Brain microvascular endothelial cell (primary cell): ENCODE measurements around the gene ITGAD.

Source experiments
- DNase-seq: peaks from one replicate; pipeline ENCODE4 v3.0.0-alpha.2; 2020
- H3K27ac ChIP-seq: fragments of 250-450 bp; sonication (Bioruptor Pico); 2 replicates; pipeline ENCODE4 v1.5.1; 2020; ENCODE audit warnings: mild to moderate bottlenecking, moderate library complexity
- H3K27me3 ChIP-seq: fragments of 250-450 bp; sonication (Bioruptor Pico); replicated peaks from 2 replicates; pipeline ENCODE4 v1.5.1; 2020; ENCODE audit warnings: mild to moderate bottlenecking
- H3K36me3 ChIP-seq: fragments of 250-450 bp; sonication (Bioruptor Pico); replicated peaks from 2 replicates; pipeline ENCODE4 v1.5.1; 2020; ENCODE audit warnings: mild to moderate bottlenecking
- H3K4me3 ChIP-seq: 2 replicates; pipeline ENCODE4 v1.5.1; 2011; ENCODE audit warnings: low read depth, mild to moderate bottlenecking, control low read depth, low read length, moderate library complexity
- in situ Hi-C: cut with HindIII; loops from 2 replicates; pipeline ENCODE4 v1.10.0; 2017; ENCODE audit warnings: low sequenced_read_pairs, low pct_ligation_motif_present
- TF ChIP-seq, protein P1 (sequence below): IDR thresholded peaks from 2 replicates; pipeline ENCODE4 v1.5.1; 2011; ENCODE audit warnings: low read depth, mild to moderate bottlenecking, moderate library complexity, low read length, control low read depth, inconsistent platforms; ENCODE audit errors: missing control alignments

ITGAD gene

DNA sequence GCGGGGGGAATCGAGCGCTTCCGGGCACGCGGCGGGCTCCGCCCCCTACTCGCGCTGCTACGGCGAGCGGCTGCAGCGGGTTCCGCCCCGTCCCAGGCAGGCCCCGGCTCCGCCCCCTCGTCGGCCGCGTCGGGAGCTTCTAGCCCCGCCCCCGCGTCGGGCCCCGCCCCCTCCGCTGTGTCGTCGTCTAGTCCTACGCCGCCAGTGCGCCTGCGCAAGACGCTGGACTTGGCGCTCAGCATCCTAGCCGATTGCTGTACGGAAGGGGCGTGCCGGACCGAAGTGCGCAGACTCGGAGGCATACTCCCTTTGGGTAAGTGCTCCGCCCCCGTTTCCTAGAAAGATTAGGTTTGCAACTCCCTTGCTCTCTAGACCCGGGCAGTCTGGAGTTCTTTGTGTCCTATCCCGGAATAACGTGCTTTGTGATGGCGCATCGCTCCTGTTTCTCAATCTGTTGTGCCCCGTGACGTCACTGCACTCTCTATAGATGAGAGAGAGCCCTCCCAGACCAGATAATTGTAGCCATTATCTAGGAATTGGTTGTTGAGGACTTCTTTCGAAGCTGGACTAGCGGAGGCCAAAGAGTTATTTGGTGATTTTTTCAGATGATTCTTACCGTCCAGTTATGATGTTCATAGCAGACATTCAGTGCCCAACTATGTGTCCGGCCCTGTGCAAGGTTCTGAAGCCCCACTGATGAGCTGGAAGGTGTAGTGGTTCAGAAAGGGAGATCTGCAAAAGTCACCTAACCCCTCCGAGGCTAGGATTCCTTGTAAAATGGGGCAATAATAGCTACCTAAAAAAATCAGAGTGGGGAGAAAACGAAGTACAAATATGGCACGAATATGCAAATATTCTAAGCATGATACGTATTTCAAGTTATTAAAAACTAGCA is 66.8 kb downstream of the ITGAD start:
- TF ChIP-seq, protein P1, sequence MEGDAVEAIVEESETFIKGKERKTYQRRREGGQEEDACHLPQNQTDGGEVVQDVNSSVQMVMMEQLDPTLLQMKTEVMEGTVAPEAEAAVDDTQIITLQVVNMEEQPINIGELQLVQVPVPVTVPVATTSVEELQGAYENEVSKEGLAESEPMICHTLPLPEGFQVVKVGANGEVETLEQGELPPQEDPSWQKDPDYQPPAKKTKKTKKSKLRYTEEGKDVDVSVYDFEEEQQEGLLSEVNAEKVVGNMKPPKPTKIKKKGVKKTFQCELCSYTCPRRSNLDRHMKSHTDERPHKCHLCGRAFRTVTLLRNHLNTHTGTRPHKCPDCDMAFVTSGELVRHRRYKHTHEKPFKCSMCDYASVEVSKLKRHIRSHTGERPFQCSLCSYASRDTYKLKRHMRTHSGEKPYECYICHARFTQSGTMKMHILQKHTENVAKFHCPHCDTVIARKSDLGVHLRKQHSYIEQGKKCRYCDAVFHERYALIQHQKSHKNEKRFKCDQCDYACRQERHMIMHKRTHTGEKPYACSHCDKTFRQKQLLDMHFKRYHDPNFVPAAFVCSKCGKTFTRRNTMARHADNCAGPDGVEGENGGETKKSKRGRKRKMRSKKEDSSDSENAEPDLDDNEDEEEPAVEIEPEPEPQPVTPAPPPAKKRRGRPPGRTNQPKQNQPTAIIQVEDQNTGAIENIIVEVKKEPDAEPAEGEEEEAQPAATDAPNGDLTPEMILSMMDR: no peak
- DNase-seq: peak; percentile 99
- Histone ChIP-seq H3K4me3 (peak overlapping the region; percentile 82), H3K36me3 (peaks cover 6% of the 10 kb centered on the region), H3K27ac (peak overlapping the region; percentile 100), H3K27me3 (no peaks in the 10 kb centered on the region)
- in situ Hi-C loops: loop anchor here (25.0 kb wide), 2 partner anchors 273 to 523 kb away; partner anchors contain the start of genes FUS and ORAI3

DNA sequence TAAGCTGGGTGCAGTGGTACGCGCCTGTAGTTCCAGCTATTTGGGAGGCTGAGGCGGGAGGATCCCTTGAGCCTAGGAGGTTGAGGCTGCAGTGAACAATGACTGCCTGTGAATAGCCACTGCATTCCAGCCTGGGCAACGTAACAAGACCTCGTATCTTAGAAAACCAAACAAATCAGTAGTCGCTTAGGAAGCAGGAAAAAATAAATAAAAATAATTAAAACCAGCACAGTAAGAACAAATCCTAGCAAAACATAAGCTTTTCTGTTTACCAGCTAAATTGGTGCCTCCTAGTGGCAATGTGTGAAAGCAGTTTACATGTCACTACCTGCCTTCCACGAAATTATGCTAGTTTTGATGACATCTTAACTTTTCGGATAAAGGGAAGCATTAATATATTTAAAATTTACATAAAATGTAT is 67.5 kb downstream of the ITGAD start:
- peak overlapping the region; percentile 71 for H3K27ac ChIP-seq
- DNase-seq: peak; percentile 37

GRCh38 chr16:31461201-31461920 is 68.2 kb downstream of the ITGAD start:
- peaks cover 17% of the 10 kb centered on the region for H3K36me3 ChIP-seq
- H3K27me3 ChIP-seq: no peaks in the 10 kb centered on the region
- no peak for DNase-seq
- in situ Hi-C loops: loop anchor here (25.0 kb wide), 2 partner anchors 274 to 524 kb away; partner anchors contain the start of genes FUS and ORAI3
- no peak overlapping the region for H3K4me3 ChIP-seq
- TF ChIP-seq, protein P1: no peak
- H3K27ac ChIP-seq: no peak overlapping the region

More for the DNA sequence above, 67.5 kb downstream of the ITGAD start:
- TF ChIP-seq, protein P1: peak; percentile 70
- Histone ChIP-seq H3K36me3 (peaks cover 11% of the 10 kb centered on the region), H3K4me3 (peak overlapping the region; percentile 62), H3K27me3 (no peaks in the 10 kb centered on the region)
- in situ Hi-C loops: loop anchor here (25.0 kb wide), 2 partner anchors 273 to 523 kb away; partner anchors contain the start of genes FUS and ORAI3

DNA sequence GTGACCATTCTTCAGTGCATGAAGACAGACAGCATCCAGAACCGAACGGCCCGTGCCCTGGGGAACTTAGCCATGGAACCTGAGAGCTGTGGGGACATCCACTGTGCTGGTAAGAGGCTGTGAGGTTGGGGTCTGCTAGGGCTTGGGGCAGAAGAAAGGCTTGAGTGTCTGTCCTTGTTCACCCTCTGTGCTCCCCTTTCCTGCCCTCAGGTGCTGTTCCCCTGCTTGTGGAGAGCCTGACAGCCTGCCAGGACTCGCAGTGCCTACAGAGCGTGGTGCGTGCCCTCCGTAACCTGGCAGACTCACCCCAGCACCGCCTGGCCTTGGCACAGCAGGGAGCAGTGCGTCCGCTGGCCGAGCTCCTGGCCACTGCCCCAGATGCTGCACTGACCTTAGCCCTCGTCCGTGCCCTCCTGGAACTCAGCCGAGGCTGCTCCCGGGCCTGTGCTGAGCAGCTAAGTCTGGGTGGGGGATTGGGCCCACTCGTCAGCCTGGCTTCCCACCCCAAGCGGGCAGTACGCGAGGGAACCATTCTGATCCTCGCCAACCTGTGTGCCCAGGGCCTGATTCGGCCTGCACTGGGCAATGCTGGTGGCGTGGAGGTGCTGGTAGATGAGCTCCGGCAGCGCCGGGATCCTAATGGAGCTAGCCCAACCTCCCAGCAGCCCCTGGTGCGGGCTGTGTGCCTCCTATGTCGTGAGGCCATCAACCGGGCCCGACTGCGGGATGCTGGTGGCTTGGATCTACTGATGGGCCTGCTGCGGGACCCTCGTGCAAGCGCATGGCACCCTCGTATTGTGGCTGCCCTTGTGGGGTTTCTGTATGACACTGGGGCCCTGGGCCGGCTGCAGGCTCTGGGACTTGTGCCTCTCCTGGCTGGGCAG is 69.0 kb downstream of the ITGAD start:
- H3K36me3 ChIP-seq: peaks cover 17% of the 10 kb centered on the region
- DNase-seq: no peak
- in situ Hi-C loops: loop anchor here (25.0 kb wide), 2 partner anchors 275 to 525 kb away; partner anchors contain the start of genes FUS and ORAI3
- TF ChIP-seq, protein P1: no peak
- no peaks in the 10 kb centered on the region for H3K27me3 ChIP-seq
- H3K27ac ChIP-seq: no peak overlapping the region
- no peak overlapping the region for H3K4me3 ChIP-seq

GRCh38 chr16:31464348-31464769 is 71.2 kb downstream of the ITGAD start:
- H3K36me3 ChIP-seq: peaks cover 17% of the 10 kb centered on the region
- TF ChIP-seq, protein P1: no peak
- H3K27ac ChIP-seq: no peak overlapping the region
- H3K27me3 ChIP-seq: no peaks in the 10 kb centered on the region
- H3K4me3 ChIP-seq: no peak overlapping the region
- DNase-seq: no peak
- in situ Hi-C loops: loop anchor here (25.0 kb wide), 2 partner anchors 277 to 527 kb away; partner anchors contain the start of genes FUS and ORAI3
